Mesenteric fat pad (tissue), 1 donor: ENCODE measurements around the gene LARGE1. TPM values are rescaled to one million over a fixed set of nuclear protein-coding genes. Genes with fewer than 3 reads are reported as not detected.

ENCODE experiments used
- DNase-seq: peaks from one replicate; pipeline ENCODE4 v3.0.0-alpha.2; 2020; ENCODE audit warnings: low spot score
- total RNA-seq: library from RNA; stranded (reverse); fragmentation: NEBNext Ultra II Directional; extraction: Animal tissue kit (Norgen Biotek cat#: 25700); gene quantifications from one replicate; pipeline ENCODE4 v1.2.1, GENCODE V29; 2021
- donor health status: DM: yes; HTN: yes; CAD: no.

LARGE1 gene
- total RNA-seq, 1 donor from 2014 or later: 26.2 TPM

- no peak for DNase-seq
Observed at GRCh38 chr22:33447733-33448132, 472.5 kb downstream of the LARGE1 start.

- DNase-seq: no peak
Observed at GRCh38 chr22:33443683-33444082, 476.6 kb downstream of the LARGE1 start.

- DNase-seq: no peak
Observed at GRCh38 chr22:33440756-33441155, 479.5 kb downstream of the LARGE1 start.

GRCh38 chr22:33438273-33438672, 482.0 kb downstream of the LARGE1 start:
- DNase-seq: no peak

- DNase-seq: no peak
Observed at GRCh38 chr22:33431300-33431699, 489.0 kb downstream of the LARGE1 start.

- no peak for DNase-seq
Observed at GRCh38 chr22:33429281-33429680, 491.0 kb downstream of the LARGE1 start.

- DNase-seq: no peak
Observed at GRCh38 chr22:33427461-33427860, 492.8 kb downstream of the LARGE1 start.

- no peak for DNase-seq
Observed at GRCh38 chr22:33426451-33426850, 493.8 kb downstream of the LARGE1 start.

GRCh38 chr22:33421859-33422258, 498.4 kb downstream of the LARGE1 start:
- DNase-seq: no peak

- no peak for DNase-seq
Observed at GRCh38 chr22:33418484-33418883, 501.8 kb downstream of the LARGE1 start.

- DNase-seq: no peak
Observed at GRCh38 chr22:33415401-33415800, 504.9 kb downstream of the LARGE1 start.

GRCh38 chr22:33409079-33409478, 511.2 kb downstream of the LARGE1 start:
- DNase-seq: no peak

- no peak for DNase-seq
Observed at GRCh38 chr22:33405194-33405593, 515.1 kb downstream of the LARGE1 start.

- DNase-seq: no peak
Observed at GRCh38 chr22:33404723-33405122, 515.6 kb downstream of the LARGE1 start.

- no peak for DNase-seq
Observed at GRCh38 chr22:33402325-33402724, 518.0 kb downstream of the LARGE1 start.

GRCh38 chr22:33401291-33401690, 519.0 kb downstream of the LARGE1 start:
- no peak for DNase-seq

- DNase-seq: no peak
Observed at GRCh38 chr22:33400891-33401290, 519.4 kb downstream of the LARGE1 start.

GRCh38 chr22:33400061-33400840, 520.0 kb downstream of the LARGE1 start:
- DNase-seq: no peak

- no peak for DNase-seq
Observed at GRCh38 chr22:33397381-33397907, 522.8 kb downstream of the LARGE1 start.

GRCh38 chr22:33393432-33393831, 526.8 kb downstream of the LARGE1 start:
- DNase-seq: no peak

- DNase-seq: no peak
Observed at GRCh38 chr22:33391298-33391697, 529.0 kb downstream of the LARGE1 start.

GRCh38 chr22:33389936-33390335, 530.3 kb downstream of the LARGE1 start:
- DNase-seq: no peak

GRCh38 chr22:33386270-33386669, 534.0 kb downstream of the LARGE1 start:
- DNase-seq: no peak
